Hematopoietic multipotent progenitor cell treated with erythropoietin and hydrocortisone succinate and interleukin-3 and kit ligand, for 8 days (in vitro differentiated cells): ENCODE results near the gene PRKAG2.
"Not testable (repeated sequence)": the region's sequence is repeated elsewhere in the genome, so short reads cannot be mapped to it uniquely, and the experiment has no call there.

Experiments
- DNase-seq: peaks from one replicate; pipeline ENCODE4 v3.0.0-alpha.2; 2015

PRKAG2 gene

GRCh38 chr7:151782256-151782597 lies 94.7 kb downstream of the PRKAG2 start:
- not testable (repeated sequence) for DNase-seq

DNA sequence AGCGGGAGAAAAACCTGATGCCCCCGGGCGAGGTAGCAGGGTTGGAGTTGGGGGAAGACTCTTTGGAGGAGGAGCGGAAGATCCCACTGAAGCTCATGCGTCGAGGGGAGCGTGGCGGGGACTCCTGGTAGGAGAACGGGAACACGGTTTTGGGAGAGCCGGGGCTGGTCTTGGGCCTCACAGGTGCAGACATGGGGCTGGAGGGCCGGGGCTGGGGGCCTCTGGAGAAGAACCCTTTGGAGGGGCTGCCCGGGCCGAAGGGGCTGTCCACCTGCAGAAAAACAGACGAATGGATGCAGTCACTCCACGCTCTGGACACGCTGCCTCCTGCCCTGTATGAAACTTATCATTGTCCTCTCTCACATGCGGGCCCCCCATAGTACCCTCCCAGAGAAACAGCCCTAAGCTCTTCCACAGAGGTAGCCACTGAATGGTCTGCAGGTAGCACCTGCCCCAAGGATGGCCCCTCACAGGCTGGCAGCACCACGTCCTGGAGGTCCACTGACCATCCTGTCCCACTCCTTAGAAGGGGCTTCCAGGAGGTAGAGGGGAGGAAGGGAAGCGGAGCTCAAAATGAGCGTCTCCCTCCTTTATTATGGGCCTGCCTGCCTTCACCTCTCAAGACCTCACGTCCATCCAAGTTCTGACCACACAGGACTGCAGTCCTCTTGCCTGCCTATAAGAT lies 95.6 kb downstream of the PRKAG2 start:
- DNase-seq: no peak

GRCh38 chr7:151780631-151781030 lies 96.3 kb downstream of the PRKAG2 start:
- DNase-seq: no peak

DNA sequence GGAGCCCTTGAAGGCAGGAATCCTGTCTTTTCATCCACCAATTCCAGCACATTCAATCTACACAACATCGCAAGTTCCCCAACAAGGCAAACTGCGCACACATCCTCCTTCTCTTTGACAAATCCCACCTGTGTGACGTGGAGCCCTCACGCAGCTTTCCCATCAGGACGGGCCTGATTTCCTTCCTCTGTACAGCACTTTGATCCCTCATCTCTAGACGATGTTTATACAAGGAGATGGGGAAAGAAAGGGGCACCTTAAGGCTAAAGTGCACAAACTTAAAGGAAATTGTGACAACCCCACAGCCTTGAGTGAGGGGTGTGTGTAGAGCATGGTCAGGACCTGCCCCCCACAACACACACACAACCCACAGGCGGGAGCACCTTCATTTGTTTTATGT lies 97.2 kb downstream of the PRKAG2 start:
- no peak for DNase-seq

DNA sequence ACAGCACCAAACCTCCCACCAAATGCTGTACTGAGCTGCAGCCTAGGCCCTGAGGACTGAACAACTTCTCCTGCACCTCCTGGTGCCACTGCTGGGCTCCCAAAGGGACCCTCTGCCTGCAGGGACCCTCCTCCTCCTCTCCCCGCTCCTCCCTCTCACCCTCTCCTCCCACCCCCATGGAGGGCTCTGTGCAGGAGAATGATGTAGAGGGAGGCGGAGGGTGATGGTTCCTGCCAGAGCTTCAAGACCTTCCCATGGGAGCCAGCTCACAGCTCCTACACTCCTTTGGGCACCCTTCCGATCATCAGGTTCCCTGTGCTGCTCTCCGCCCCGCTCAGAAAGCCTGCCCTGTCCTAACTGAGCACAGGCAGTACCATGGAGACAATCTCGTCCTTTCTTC lies 97.7 kb downstream of the PRKAG2 start:
- no peak for DNase-seq

GRCh38 chr7:151777908-151778670 lies 98.8 kb downstream of the PRKAG2 start:
- DNase-seq: no peak

DNA sequence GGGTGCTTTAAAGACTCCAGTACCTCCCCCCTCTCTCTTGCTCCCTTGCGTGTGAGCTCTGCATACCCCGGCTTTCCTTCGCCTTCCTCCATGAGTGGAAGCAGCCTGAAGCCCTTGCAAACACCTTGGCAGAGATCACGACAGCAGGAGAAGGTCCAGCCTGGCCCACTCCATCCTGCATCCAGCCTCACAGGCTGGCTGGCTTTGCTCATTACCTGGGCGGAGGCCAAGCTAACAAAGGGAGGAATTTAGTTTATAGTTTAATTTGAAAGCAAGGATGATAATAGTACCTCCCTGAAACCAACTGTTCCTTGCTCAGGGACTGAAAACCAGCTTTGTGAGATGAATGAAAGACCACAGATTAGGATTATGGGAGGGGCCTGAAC lies 99.4 kb downstream of the PRKAG2 start:
- no peak for DNase-seq

- DNase-seq: no peak
Measured at GRCh38 chr7:151776876-151777494, 99.9 kb downstream of the PRKAG2 start.

- no peak for DNase-seq
Measured at GRCh38 chr7:151776446-151776845, 100.5 kb downstream of the PRKAG2 start.

DNA sequence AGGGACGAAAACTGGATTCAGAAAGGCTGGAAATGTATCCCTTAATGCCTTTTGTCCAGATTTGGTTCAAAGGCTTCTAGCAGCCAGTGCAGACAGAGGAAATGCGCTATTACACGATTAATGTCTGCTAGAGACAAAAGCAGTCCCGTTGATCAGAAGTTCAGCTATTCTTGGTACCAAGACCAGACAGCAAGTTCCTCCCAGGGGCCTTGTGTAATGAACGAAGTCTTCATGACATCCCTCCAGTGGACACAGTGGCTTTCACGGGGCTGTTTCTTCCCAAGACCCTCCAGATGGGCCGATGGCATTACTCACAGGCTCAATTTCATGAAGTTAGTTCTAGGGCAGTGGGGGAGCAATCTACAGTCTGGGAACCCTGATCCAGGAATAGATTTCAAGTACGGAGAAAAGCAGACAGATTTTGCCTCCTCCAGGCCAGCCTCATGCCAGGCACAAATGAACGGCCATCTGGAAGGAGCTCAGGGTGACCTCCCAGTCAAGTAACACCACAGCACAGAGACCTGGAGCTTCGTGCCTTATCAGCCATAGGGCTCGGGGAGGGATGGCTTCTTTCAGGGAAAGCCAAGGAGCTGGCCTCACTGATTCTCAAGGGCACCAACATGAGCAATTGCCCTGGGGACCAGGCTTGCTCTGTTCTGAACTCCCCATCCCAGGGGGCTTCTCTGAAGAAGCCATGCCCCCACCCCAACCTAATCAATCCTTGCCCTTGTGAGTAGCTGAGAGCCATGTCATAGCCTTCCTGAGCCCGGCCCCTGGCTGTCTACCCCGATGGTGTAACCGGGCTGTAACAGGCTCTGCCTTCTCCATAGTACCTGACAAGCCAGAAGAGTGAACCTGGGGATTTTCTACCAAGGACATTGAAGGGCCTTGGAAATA lies 101.1 kb downstream of the PRKAG2 start:
- DNase-seq: no peak

GRCh38 chr7:151774951-151775350 lies 102.0 kb downstream of the PRKAG2 start:
- no peak for DNase-seq

DNA sequence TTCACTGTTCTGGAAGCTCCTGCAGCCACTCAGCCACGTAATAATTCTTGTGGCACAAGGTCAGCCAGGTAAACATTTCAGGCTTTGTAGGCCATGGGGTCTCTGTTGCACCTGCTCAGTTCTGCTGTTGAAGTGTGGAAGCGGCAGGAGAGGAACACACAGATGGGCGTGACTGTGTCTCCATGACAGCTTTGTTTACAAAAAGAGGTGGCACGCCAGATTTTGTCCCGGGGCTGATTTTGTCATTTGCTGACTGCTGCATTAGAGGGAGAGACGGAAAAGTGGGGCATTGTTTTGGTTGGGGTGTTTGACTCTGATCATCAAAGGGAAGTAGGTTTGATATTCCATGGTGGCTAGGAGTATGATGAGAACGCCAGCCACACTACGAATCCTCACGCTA lies 103.1 kb downstream of the PRKAG2 start:
- no peak for DNase-seq

GRCh38 chr7:151770232-151770631 lies 106.7 kb downstream of the PRKAG2 start:
- no peak for DNase-seq

DNA sequence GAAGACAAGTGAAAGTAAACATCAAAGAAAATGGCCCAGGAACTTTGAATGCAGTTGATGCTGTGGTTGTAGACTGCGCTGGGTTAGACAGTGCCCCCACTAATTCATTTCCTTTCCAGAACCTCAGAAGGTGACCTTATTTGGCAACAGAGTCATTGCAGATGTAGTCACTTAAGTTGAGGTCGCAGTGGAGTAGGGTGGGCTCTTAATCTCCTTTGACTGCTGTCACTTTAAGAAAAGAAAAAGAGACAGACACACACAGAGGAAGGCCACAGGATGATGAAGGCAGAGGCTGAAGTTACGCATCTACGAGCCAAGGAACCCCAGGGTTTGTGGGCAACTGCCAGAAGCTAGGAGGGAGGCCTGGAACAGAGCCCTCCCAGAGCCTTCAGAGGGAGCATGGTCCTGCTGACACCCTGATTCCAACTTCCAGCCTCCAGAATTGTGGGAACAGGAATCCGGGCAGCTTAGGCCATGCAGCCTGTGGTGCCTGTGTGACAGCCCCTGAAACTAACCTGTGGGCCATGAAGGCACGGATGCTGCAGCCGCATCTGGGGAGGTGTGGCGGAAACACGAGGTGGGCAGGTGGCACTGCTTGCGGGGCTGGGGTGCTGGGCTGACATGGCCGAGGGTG lies 107.6 kb downstream of the PRKAG2 start:
- no peak for DNase-seq

- DNase-seq: no peak
Measured at GRCh38 chr7:151768805-151769187, 108.1 kb downstream of the PRKAG2 start.

DNA sequence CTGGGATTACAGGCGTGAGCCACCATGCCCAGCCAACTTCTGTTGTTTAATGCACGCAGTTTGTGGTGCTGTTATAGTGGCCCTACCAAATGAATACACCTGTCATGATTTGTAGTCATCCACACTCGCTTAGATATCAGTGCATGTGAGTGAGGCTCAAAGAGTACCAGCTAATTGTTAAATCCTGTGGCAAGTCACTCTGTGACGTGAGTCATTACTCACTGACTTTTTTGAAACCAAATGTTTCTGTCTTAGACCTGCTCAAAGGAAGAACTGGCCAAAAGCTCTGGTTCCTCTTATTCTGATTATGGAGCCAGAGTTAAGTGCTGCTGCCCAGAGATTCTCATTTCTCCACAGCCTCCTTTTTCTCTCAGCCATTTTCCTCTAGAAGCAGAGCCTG lies 109.4 kb downstream of the PRKAG2 start:
- no peak for DNase-seq

DNA sequence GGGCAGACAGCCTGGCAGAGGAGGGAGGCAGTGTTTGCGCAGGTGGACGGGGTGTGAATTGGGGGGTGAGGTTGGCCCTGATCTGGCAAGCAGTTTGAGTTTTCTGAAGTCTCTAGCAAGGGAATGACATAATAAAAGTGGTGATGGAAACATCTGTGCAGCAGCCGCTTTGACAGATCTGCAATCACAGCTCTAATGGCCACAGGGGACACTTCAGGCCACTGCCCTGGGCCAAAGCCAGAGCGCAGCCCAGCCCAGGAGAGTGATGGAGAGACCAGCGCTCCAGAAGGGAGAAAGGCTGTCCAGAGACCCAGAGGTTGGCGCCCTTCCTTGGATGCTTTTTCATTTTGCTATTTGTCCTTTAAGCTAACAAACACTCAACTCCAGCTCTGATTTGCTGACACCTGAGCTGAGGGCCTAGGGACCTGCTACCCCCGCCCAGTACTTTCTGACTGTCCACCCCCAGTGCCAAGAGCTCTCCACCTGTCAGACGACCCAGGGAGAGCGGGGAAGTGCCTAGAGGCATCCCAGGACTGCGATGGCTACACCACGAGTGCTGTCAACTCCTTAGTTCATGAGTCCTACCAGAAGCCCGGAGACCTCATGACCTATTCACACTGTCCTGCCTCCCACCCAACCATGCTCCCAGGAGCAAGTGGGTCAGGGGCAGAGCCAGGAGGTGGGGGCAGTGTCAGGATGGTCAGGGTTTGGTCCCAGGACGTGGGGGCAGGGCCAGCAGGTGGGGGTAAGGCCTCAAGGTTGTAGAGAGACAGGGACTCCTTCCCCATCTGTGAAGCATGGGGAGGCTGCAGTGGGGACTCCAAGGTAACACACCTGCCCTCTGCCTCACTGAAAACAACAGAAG lies 112.6 kb downstream of the PRKAG2 start:
- DNase-seq: no peak

GRCh38 chr7:151763420-151763984 lies 113.4 kb downstream of the PRKAG2 start:
- no peak for DNase-seq

DNA sequence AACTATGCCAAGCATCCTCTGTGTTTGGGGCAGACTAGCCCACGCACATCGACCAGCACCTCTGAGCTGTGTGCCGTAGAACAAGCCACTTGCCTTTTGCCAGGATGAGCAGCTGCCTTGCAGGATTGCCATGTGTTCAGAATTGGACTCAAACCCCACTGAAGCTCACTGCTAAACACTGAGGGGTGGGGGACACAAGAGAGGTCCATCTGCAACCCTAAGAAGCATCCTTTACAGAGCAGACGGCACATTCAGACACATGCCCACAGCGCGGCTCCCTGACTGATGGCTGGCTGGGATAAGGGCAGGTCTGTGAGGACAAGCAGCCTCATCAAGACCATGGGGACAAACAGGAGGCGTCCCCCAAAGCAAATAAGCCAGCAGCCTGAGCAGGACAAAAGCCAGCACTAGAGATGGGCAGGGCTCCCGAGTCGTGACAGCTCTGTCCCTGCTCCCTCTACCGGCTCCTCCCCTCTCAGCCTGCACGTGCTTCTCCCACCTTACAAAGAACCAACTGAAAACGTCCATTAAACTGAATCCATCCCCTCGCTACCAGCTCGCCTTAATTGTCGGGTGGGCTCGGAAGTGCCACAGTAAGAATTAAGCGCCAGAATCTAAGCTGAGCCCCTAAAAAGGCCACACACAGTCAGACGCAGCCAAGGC lies 114.2 kb downstream of the PRKAG2 start:
- no peak for DNase-seq

- DNase-seq: no peak
Measured at GRCh38 chr7:151761957-151762356, 115.0 kb downstream of the PRKAG2 start.

DNA sequence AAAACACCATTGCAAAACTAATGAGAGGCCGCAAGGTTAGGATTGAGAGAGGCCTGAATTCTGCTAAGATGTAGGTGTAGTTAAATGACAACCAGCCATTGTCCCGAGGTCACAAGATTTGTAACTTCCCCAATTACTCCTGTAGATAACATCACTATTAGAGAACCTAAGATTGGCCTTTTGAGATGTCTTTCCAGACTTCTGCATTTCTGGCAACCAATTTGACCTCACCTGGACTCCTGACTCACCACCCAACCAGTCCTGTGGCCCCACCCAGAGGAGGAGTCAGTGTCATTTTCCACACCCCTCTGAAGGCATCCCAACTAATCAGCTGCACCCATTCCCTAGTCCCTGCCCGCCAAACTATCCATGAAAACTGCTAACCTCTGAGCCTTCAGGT lies 115.7 kb downstream of the PRKAG2 start:
- DNase-seq: no peak
